Measurements from ENCODE around the gene SORCS2. TPM values are rescaled to one million over a fixed set of nuclear protein-coding genes. Genes with fewer than 3 reads are reported as not detected.

SORCS2 gene
- polyA plus RNA-seq, 1 of the 3 experiments (the other 2 are of a cell fraction): 1.6 TPM

GRCh38 chr4:7398104-7398423, 205.7 kb downstream of the SORCS2 start:
- no peak overlapping the region for H3K27ac ChIP-seq (ENCODE audit: low read depth in 2 of 2, low read length in 1 of 2)
- no peak overlapping the region for H3K4me3 ChIP-seq (ENCODE audit: low read depth in 2 of 2, low read length in 1 of 2)
- peaks cover 0 to 14% of the 10 kb centered on the region in 2 experiments; a peak in 2 of 4 replicates for H3K4me1 ChIP-seq (ENCODE audit: control insufficient read depth in 1 of 2, insufficient read depth in 2 of 2, low read depth in 1 of 2, low read length in 1 of 2)
- H3K79me2 ChIP-seq (ENCODE audit: insufficient read depth): no peaks in the 10 kb centered on the region
- H3K36me3 ChIP-seq (replicated peaks in 1 of 2; ENCODE audit: control insufficient read depth in 1 of 2, insufficient read depth in 2 of 2, low read length in 1 of 2): no peaks in the 10 kb centered on the region
- peaks cover 19% of the 10 kb centered on the region; the same call in 1 of the 2 replicates for H3K27me3 ChIP-seq (ENCODE audit: insufficient read depth)
- H3K9ac ChIP-seq: no peak overlapping the region
- no peaks in the 10 kb centered on the region for H3F3A ChIP-seq (replicated peaks; ENCODE audit: insufficient read depth)
- no peaks in the 10 kb centered on the region for H3K9me3 ChIP-seq
- peak; percentile 76 for DNase-seq
- ChIA-PET POLR2A (no interaction called here), CTCF (interaction anchor here (1.4 to 2.0 kb wide), 3 partner anchors 13 to 16 kb away, joined by 4 read pairs; no protein-coding TSS in a partner anchor)
- no peak overlapping the region for H2AFZ ChIP-seq (ENCODE audit: low read depth)
- no peaks in the 10 kb centered on the region for H3K9me2 ChIP-seq
- H4K20me1 ChIP-seq (ENCODE audit: insufficient read depth): no peaks in the 10 kb centered on the region
- H3K4me2 ChIP-seq: no peak overlapping the region
- 30% methylated on average over 1 of the region's 6 CpGs for WGBS (ENCODE audit: low lambda C conversion rate)
- TF ChIP-seq RCOR1 (IDR thresholded peaks at IDR 0.05; ENCODE audit: low read length) (peak; percentile 81), RXRA (IDR thresholded peaks at IDR 0.05; ENCODE audit: borderline replicate concordance, low read depth) (no peak), MXI1 (IDR thresholded peaks at IDR 0.05; ENCODE audit: low read depth, low read length) (0 out of 2 replicates have a peak, but pooled peaks have one; percentile 18), CTCF (IDR thresholded peaks at IDR 0.05) (no peak; the same call in 1 of the 2 replicates), NRF1 (IDR thresholded peaks at IDR 0.05; ENCODE audit: low read depth, low read length) (no peak), FOXJ3 (CRISPR knock-in tag; IDR thresholded peaks at IDR 0.05) (no peak), FOSL2 (IDR thresholded peaks at IDR 0.05; ENCODE audit: borderline replicate concordance, low read depth) (no peak), CHD2 (IDR thresholded peaks at IDR 0.05; ENCODE audit: low read length, partially characterized antibody) (peak; percentile 32), TAF1 (IDR thresholded peaks at IDR 0.05; ENCODE audit: borderline replicate concordance, low read depth, low read length) (no peak), RFX5 (IDR thresholded peaks at IDR 0.05; ENCODE audit: low read length) (no peak), SIN3A (IDR thresholded peaks at IDR 0.05; ENCODE audit: borderline replicate concordance, low read depth, low read length) (no peak), ELF1 (IDR thresholded peaks at IDR 0.05) (no peak), JUND (IDR thresholded peaks at IDR 0.05) (no peak), FOXM1 (IDR thresholded peaks at IDR 0.05; ENCODE audit: low read depth) (no peak), TEAD4 (IDR thresholded peaks at IDR 0.05; ENCODE audit: borderline replicate concordance, insufficient read depth) (no peak), YY1 (IDR thresholded peaks at IDR 0.05; ENCODE audit: low read depth) (no peak), PBX3 (IDR thresholded peaks at IDR 0.05) (no peak), MAX (IDR thresholded peaks at IDR 0.05; ENCODE audit: low read depth) (no peak), RAD21 (IDR thresholded peaks at IDR 0.05; ENCODE audit: low read length) (peak; percentile 34), GATA2 (CRISPR knock-in tag; IDR thresholded peaks at IDR 0.05) (no peak), IRF3 (IDR thresholded peaks at IDR 0.05; ENCODE audit: low read depth, low read length) (no peak), POLR2AphosphoS5 (IDR thresholded peaks at IDR 0.05; ENCODE audit: low read depth, low read length) (0 out of 2 replicates have a peak, but pooled peaks have one; percentile 23), EZH2phosphoT487 (IDR thresholded peaks at IDR 0.05; ENCODE audit: borderline replicate concordance, low read depth) (no peak), USF2 (IDR thresholded peaks at IDR 0.05; ENCODE audit: borderline replicate concordance, low read depth, low read length) (no peak), GABPA (IDR thresholded peaks at IDR 0.05; ENCODE audit: low read depth) (no peak), SMC3 (IDR thresholded peaks at IDR 0.05; ENCODE audit: low read depth, low read length) (peak; percentile 18; the same call in 1 of the 2 replicates), MEF2A (IDR thresholded peaks at IDR 0.05; ENCODE audit: borderline replicate concordance, low read depth) (no peak), NFIC (IDR thresholded peaks at IDR 0.05; ENCODE audit: borderline replicate concordance) (peak; percentile 77), ZBTB33 (IDR thresholded peaks at IDR 0.05; ENCODE audit: borderline replicate concordance, low read depth) (no peak), TCF12 (IDR thresholded peaks at IDR 0.05) (peak; percentile 85)

Data from SK-N-SH (cell line).